Caco-2 (cell line): Measurements from ENCODE around the gene HS1BP3. TPM values are rescaled to one million over a fixed set of nuclear protein-coding genes. Genes with fewer than 3 reads are reported as not detected.

Experiments
- BruUV-seq: library from RNA; stranded (reverse); fragments of 400-500 nt; replicated peaks from 2 replicates; lab custom pipeline; 2021; lab: Mats Ljungman, UMichigan
- CTCF ChIA-PET: fragments of 300-600 bp; sonication (Branson Sonifier 250); formaldehyde crosslinking; loops from one replicate; lab custom pipeline; 2022; ENCODE audit warnings: antibody characterized with exemption; lab: Charles Lee
- POLR2A ChIA-PET: fragments of 300-600 bp; sonication (Branson Sonifier 250); formaldehyde crosslinking; loops from one replicate; lab custom pipeline; 2022; ENCODE audit warnings: antibody characterized with exemption; lab: Charles Lee
- DNase-seq, 2 experiments: peaks; one replicate each; pipeline versions ENCODE4 v3.0.0 to v3.0.0-alpha.2; 2020 to 2022
- H3K27me3 ChIP-seq: replicated peaks from 2 replicates; pipeline ENCODE4 v1.6.0; 2011; ENCODE audit warnings: low read length; ENCODE audit not compliant: control insufficient read depth, insufficient read depth
- H3K36me3 ChIP-seq: 2 replicates; pipeline ENCODE4 v1.5.1; 2011; ENCODE audit warnings: low read length; ENCODE audit not compliant: control insufficient read depth, insufficient read depth
- H3K4me1 ChIP-seq: fragments of 250-450 bp; sonication (Bioruptor Pico); 2 replicates; pipeline ENCODE4 v1.5.1; 2020; ENCODE audit warnings: mild to moderate bottlenecking
- H3K4me3 ChIP-seq: 2 replicates; pipeline ENCODE4 v1.5.1; 2011; ENCODE audit warnings: low read depth, mild to moderate bottlenecking, control low read depth, low read length
- H3K9me3 ChIP-seq: fragments of 250-450 bp; sonication (Bioruptor Pico); 2 replicates; pipeline ENCODE4 v1.5.1; 2020; ENCODE audit warnings: mild to moderate bottlenecking, moderate library complexity
- H3K27ac Mint-ChIP-seq: one replicate; pipeline ENCODE4 v1.8.0; 2022; ENCODE audit warnings: mixed read lengths; ENCODE audit not compliant: unreplicated experiment
- H3K27me3 Mint-ChIP-seq: one replicate; pipeline ENCODE4 v1.8.0; 2022; ENCODE audit warnings: mixed read lengths; ENCODE audit not compliant: insufficient read depth, unreplicated experiment
- H3K36me3 Mint-ChIP-seq: one replicate; pipeline ENCODE4 v1.8.0; 2022; ENCODE audit warnings: mild to moderate bottlenecking, mixed read lengths; ENCODE audit not compliant: insufficient read depth, unreplicated experiment
- H3K4me1 Mint-ChIP-seq: one replicate; pipeline ENCODE4 v1.8.0; 2022; ENCODE audit warnings: low read depth, mixed read lengths; ENCODE audit not compliant: unreplicated experiment
- H3K4me3 Mint-ChIP-seq: one replicate; pipeline ENCODE4 v1.8.0; 2022; ENCODE audit warnings: mild to moderate bottlenecking, moderate library complexity, mixed read lengths; ENCODE audit not compliant: unreplicated experiment
- H3K9me3 Mint-ChIP-seq: one replicate; pipeline ENCODE4 v1.8.0; 2022; ENCODE audit warnings: mixed read lengths; ENCODE audit not compliant: unreplicated experiment
- intact Hi-C: fragments of 100-400 bp; cut with micrococcal nuclease; formaldehyde crosslinking; loops from one replicate; pipeline ENCODE4 v1.10.0; 2022; ENCODE audit not compliant: unreplicated experiment
- total RNA-seq: library from RNA; stranded (reverse); gene quantifications from 2 replicates; pipeline ENCODE4 v1.2.3, GENCODE V29; 2022
- TF ChIP-seq, protein P1 (sequence below), 2 experiments: fragments of 200-600 bp in 1 of 2; IDR thresholded peaks; 1 replicate in 1 of 2; 2 replicates in 1 of 2; pipeline versions ENCODE4 v1.5.1 to v1.8.0; 2011 to 2022; ENCODE audit warnings: antibody characterized with exemption in 1 of 2, control low read depth in 1 of 2, inconsistent platforms in 1 of 2, low read depth in 1 of 2, low read length in 1 of 2, mild to moderate bottlenecking in 1 of 2, moderate library complexity in 1 of 2; ENCODE audit not compliant: insufficient read depth in 1 of 2, severe bottlenecking in 1 of 2, unreplicated experiment in 1 of 2

HS1BP3 gene
- total RNA-seq, 1 experiment from 2014 or later = 31.1 TPM

DNA sequence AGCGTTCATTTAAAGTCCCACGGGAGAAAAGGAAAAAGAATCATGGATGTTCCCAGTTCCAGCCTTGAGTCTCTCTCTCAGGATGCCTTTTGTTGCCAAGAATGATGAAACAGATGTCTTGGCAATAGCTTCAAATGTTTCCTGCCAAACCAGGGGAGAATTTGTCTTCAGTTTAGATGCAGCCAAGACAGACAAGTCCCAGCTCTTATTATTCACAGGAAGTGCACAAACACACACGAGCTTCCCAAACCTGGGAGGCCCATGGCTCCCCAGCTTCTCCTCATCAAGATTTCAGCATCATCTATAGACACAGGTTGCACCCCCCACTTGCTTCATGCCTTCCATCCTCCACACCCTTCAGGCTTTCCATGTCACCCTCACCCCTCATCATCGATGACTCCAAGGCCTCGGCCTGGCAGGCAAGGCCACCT, 45.9 kb downstream of the HS1BP3 start:
- TF ChIP-seq, protein P1, sequence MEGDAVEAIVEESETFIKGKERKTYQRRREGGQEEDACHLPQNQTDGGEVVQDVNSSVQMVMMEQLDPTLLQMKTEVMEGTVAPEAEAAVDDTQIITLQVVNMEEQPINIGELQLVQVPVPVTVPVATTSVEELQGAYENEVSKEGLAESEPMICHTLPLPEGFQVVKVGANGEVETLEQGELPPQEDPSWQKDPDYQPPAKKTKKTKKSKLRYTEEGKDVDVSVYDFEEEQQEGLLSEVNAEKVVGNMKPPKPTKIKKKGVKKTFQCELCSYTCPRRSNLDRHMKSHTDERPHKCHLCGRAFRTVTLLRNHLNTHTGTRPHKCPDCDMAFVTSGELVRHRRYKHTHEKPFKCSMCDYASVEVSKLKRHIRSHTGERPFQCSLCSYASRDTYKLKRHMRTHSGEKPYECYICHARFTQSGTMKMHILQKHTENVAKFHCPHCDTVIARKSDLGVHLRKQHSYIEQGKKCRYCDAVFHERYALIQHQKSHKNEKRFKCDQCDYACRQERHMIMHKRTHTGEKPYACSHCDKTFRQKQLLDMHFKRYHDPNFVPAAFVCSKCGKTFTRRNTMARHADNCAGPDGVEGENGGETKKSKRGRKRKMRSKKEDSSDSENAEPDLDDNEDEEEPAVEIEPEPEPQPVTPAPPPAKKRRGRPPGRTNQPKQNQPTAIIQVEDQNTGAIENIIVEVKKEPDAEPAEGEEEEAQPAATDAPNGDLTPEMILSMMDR (IDR thresholded peaks at IDR 0.05; ENCODE audit: insufficient read depth in 1 of 2, low read depth in 1 of 2, low read length in 1 of 2, severe bottlenecking in 1 of 2, unreplicated experiment in 1 of 2) = no peak
- POLR2A ChIA-PET = no interaction called here
- Mint-ChIP-seq H3K4me1 (peaks cover under 1% of the 10 kb centered on the region), H3K27me3 (no peaks in the 10 kb centered on the region), H3K4me3 (no peak overlapping the region), H3K9me3 (peaks cover 9% of the 10 kb centered on the region), H3K27ac (no peak overlapping the region), H3K36me3 (no peaks in the 10 kb centered on the region)
- DNase-seq = no peak
- intact Hi-C loops = no loop called here
- H3K27me3 ChIP-seq = no peaks in the 10 kb centered on the region
- CTCF ChIA-PET = no interaction called here
- H3K4me1 ChIP-seq = 0 out of 2 replicates have a peak, but pooled peaks cover 3% of the 10 kb centered on the region
- no peaks in the 10 kb centered on the region for H3K9me3 ChIP-seq
- H3K4me3 ChIP-seq = no peak overlapping the region
- BruUV-seq = no TSS peak
- no peaks in the 10 kb centered on the region for H3K36me3 ChIP-seq

DNA sequence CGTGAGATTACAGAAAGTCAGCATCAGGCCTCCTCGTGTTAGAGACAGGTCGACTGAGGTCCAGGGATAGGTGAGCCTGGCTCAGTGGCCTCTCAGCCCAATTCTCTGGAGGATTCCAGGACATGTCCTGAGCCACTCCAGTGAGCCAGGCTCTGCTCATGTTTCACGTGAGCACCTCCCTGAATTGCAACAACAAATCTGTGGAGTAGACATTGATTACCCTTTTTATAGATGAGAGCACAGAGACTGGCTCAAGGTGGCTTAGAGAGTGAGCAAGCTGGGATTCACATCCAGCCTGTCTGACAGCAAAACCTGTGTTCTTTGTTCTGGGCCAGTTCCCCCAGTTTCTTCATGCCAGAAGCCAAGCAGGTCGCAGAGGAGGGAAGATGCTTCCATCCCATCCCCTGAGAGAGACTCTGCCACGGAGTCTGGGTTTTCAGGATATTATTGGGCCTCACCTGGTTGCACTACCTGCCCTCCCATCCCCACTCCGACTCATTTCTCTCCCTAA, 46.4 kb downstream of the HS1BP3 start:
- H3K36me3 Mint-ChIP-seq = no peaks in the 10 kb centered on the region
- H3K27me3 ChIP-seq = no peaks in the 10 kb centered on the region
- H3K36me3 ChIP-seq = no peaks in the 10 kb centered on the region
- DNase-seq = no peak
- no peaks in the 10 kb centered on the region for H3K4me1 Mint-ChIP-seq
- ChIA-PET CTCF (no interaction called here), POLR2A (no interaction called here)
- no peaks in the 10 kb centered on the region for H3K9me3 ChIP-seq
- H3K4me3 ChIP-seq = no peak overlapping the region
- H3K4me1 ChIP-seq = 0 out of 2 replicates have a peak, but pooled peaks cover 3% of the 10 kb centered on the region
- H3K27ac Mint-ChIP-seq = no peak overlapping the region
- BruUV-seq = no TSS peak
- peaks cover 9% of the 10 kb centered on the region for H3K9me3 Mint-ChIP-seq
- H3K27me3 Mint-ChIP-seq = no peaks in the 10 kb centered on the region
- TF ChIP-seq, protein P1 (IDR thresholded peaks at IDR 0.05; ENCODE audit: insufficient read depth in 1 of 2, low read depth in 1 of 2, low read length in 1 of 2, severe bottlenecking in 1 of 2, unreplicated experiment in 1 of 2) = no peak
- intact Hi-C loops = no loop called here
- no peak overlapping the region for H3K4me3 Mint-ChIP-seq

DNA sequence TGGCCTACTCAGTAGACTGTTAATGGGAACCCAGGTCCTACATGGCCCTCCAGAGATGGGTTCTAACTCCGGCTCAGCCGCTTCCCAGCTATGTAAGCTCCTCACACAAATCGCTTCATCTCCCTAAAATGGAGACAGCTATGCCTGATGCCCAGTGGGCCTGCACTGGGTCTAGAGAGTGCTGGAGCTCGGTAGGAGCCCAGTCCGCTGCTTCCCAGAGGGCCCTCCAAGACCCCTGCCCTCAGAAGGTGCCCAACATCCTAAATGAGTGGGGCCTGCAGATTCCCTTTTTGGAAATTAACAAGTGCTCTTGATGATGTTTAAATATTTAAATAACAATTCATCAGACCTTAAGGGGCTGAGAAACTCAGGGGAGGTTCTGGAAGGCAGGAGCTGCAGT, 47.1 kb downstream of the HS1BP3 start:
- TF ChIP-seq, protein P1 (IDR thresholded peaks at IDR 0.05; ENCODE audit: insufficient read depth in 1 of 2, low read depth in 1 of 2, low read length in 1 of 2, severe bottlenecking in 1 of 2, unreplicated experiment in 1 of 2) = no peak
- ChIA-PET CTCF (no interaction called here), POLR2A (no interaction called here)
- Mint-ChIP-seq H3K4me3 (no peak overlapping the region), H3K27ac (no peak overlapping the region), H3K9me3 (peaks cover 9% of the 10 kb centered on the region), H3K4me1 (no peaks in the 10 kb centered on the region), H3K27me3 (no peaks in the 10 kb centered on the region), H3K36me3 (no peaks in the 10 kb centered on the region)
- BruUV-seq = no TSS peak
- H3K9me3 ChIP-seq = no peaks in the 10 kb centered on the region
- DNase-seq = peak in 1 of 2 experiments; percentile 12
- H3K4me1 ChIP-seq = 0 out of 2 replicates have a peak, but pooled peaks cover 3% of the 10 kb centered on the region
- H3K36me3 ChIP-seq = no peaks in the 10 kb centered on the region
- no peak overlapping the region for H3K4me3 ChIP-seq
- H3K27me3 ChIP-seq = no peaks in the 10 kb centered on the region
- intact Hi-C loops = loop anchor here (2.0 kb wide), 1 partner anchor 39 kb away; no protein-coding TSS in a partner anchor
